Hepatocyte (in vitro differentiated cells): Measurements from ENCODE around the gene RXRA. TPM values are rescaled to one million over a fixed set of nuclear protein-coding genes. Genes with fewer than 3 reads are reported as not detected.

Experiments
- DNase-seq: peaks from one replicate; pipeline ENCODE4 v3.0.0-alpha.2; 2016; ENCODE audit warnings: low spot score
- H2AFZ ChIP-seq: fragments of 200-600 bp; sonication (generic); 2 replicates; pipeline ENCODE4 v1.6.0; 2016; ENCODE audit warnings: antibody characterized with exemption, mild to moderate bottlenecking
- H3K27ac ChIP-seq: fragments of 200-600 bp; sonication (generic); 2 replicates; pipeline ENCODE4 v1.5.1; 2016; ENCODE audit warnings: mild to moderate bottlenecking
- H3K27me3 ChIP-seq: fragments of 200-600 bp; sonication (generic); 2 replicates; pipeline ENCODE4 v1.6.1; 2016
- H3K36me3 ChIP-seq: fragments of 200-600 bp; sonication (generic); replicated peaks from 2 replicates; pipeline ENCODE4 v1.5.1; 2016; ENCODE audit warnings: low read depth; ENCODE audit not compliant: insufficient read depth
- H3K4me1 ChIP-seq: fragments of 200-600 bp; sonication (generic); 2 replicates; pipeline ENCODE4 v1.5.1; 2016; ENCODE audit warnings: mild to moderate bottlenecking, moderate library complexity; ENCODE audit not compliant: insufficient read depth
- H3K4me2 ChIP-seq: fragments of 200-600 bp; sonication (generic); 2 replicates; pipeline ENCODE4 v1.6.0; 2016
- H3K4me3 ChIP-seq: fragments of 200-600 bp; sonication (generic); 2 replicates; pipeline ENCODE4 v1.5.1; 2016; ENCODE audit warnings: mild to moderate bottlenecking
- H3K79me2 ChIP-seq: fragments of 200-600 bp; sonication (generic); 2 replicates; pipeline ENCODE4 v1.6.0; 2017; ENCODE audit warnings: mild to moderate bottlenecking
- H3K9me2 ChIP-seq: fragments of 200-600 bp; sonication (generic); replicated peaks from 2 replicates; pipeline ENCODE4 v1.6.0; 2017; ENCODE audit warnings: mild to moderate bottlenecking; ENCODE audit not compliant: insufficient read depth
- H3K9me3 ChIP-seq: fragments of 200-600 bp; sonication (generic); 2 replicates; pipeline ENCODE4 v1.5.1; 2016; ENCODE audit warnings: low read depth, mild to moderate bottlenecking
- H4K20me1 ChIP-seq: fragments of 200-600 bp; sonication (generic); 2 replicates; pipeline ENCODE4 v1.6.0; 2016; ENCODE audit warnings: mild to moderate bottlenecking; ENCODE audit not compliant: insufficient read depth, poor library complexity, severe bottlenecking
- EZH2 ChIP-seq: fragments of 200-600 bp; sonication (generic); IDR thresholded peaks from 2 replicates; pipeline ENCODE4 v1.6.1; 2016; ENCODE audit warnings: antibody characterized with exemption, mild to moderate bottlenecking, borderline replicate concordance
- EZH2phosphoT487 ChIP-seq: fragments of 200-600 bp; sonication (generic); IDR thresholded peaks from one replicate; pipeline ENCODE4 v1.6.1; 2018; ENCODE audit warnings: antibody characterized with exemption, mild to moderate bottlenecking, low read depth, moderate library complexity; ENCODE audit not compliant: unreplicated experiment, severe bottlenecking
- WGBS: methylation state at CpG from one replicate; pipeline ENCODE4 v1.1.6; 2016; ENCODE audit warnings: low lambda C conversion rate; ENCODE audit errors: missing lambda C conversion rate; 5-methylcytosine and 5-hydroxymethylcytosine counted together
- polyA plus RNA-seq: library from polyadenylated mRNA; unstranded; fragments of >200 nt; fragmentation: Nextera tagmentation; extraction: Ambion mirVana; gene quantifications from 2 replicates; pipeline ENCODE4 v1.2.1, GENCODE V29; 2016
- total RNA-seq: library from RNA; depleted of rRNA; stranded (reverse); fragments of >200 nt; gene quantifications from 2 replicates; pipeline ENCODE4 v1.2.3, GENCODE V29; 2014
- TF ChIP-seq, protein P1 (sequence below): fragments of 200-600 bp; sonication (generic); IDR thresholded peaks from 2 replicates; pipeline ENCODE4 v1.5.1; 2016; ENCODE audit warnings: antibody characterized with exemption, mild to moderate bottlenecking; ENCODE audit not compliant: poor library complexity

RXRA gene
- total and polyA plus RNA-seq, 2 experiments from 2014 or later: 35.9 to 41.6 TPM

DNA sequence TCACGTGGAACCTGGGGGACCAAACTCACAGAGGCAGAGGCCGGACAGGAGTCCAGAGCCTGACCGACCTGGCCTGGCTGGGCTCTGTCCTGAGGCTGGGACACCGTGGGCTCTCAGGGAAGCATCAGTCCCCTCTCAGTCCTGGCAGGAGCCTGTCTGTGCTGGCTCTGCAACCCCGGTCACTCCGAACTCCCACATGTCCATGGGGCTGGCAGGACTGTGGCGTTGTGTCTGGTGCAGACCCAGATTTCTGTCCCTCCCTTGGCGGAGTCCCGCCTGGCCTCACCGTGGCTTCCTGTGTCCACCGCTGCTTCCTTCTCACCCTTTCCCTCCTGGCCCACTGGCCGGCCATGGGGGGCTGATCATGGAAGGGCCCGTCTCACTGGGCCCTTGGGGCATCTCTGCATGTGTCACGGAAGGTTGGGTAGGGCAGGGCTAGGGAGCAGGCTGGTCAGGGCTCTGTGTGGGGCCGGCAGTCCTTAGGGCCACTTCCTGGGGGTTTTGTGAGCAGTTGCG is 68.8 kb downstream of the RXRA start:
- no peaks in the 10 kb centered on the region for H3K4me1 ChIP-seq
- no peaks in the 10 kb centered on the region for H3K9me2 ChIP-seq
- H3K79me2 ChIP-seq: peaks cover 100% of the 10 kb centered on the region
- H3K9me3 ChIP-seq: no peaks in the 10 kb centered on the region
- H3K4me3 ChIP-seq: no peak overlapping the region
- no peak overlapping the region for H3K4me2 ChIP-seq
- H3K36me3 ChIP-seq: no peaks in the 10 kb centered on the region
- peaks cover 100% of the 10 kb centered on the region for H4K20me1 ChIP-seq
- WGBS: 93% methylated on average over 16 of the region's 16 CpGs
- no peak for DNase-seq
- no peaks in the 10 kb centered on the region for H3K27me3 ChIP-seq
- H3K27ac ChIP-seq: no peak overlapping the region
- H2AFZ ChIP-seq: no peak overlapping the region
- TF ChIP-seq EZH2phosphoT487 (no peak), EZH2 (no peak)
- TF ChIP-seq, protein P1, sequence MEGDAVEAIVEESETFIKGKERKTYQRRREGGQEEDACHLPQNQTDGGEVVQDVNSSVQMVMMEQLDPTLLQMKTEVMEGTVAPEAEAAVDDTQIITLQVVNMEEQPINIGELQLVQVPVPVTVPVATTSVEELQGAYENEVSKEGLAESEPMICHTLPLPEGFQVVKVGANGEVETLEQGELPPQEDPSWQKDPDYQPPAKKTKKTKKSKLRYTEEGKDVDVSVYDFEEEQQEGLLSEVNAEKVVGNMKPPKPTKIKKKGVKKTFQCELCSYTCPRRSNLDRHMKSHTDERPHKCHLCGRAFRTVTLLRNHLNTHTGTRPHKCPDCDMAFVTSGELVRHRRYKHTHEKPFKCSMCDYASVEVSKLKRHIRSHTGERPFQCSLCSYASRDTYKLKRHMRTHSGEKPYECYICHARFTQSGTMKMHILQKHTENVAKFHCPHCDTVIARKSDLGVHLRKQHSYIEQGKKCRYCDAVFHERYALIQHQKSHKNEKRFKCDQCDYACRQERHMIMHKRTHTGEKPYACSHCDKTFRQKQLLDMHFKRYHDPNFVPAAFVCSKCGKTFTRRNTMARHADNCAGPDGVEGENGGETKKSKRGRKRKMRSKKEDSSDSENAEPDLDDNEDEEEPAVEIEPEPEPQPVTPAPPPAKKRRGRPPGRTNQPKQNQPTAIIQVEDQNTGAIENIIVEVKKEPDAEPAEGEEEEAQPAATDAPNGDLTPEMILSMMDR: no peak

GRCh38 chr9:134395737-134396257 is 69.5 kb downstream of the RXRA start:
- H3K27me3 ChIP-seq: no peaks in the 10 kb centered on the region
- H3K4me3 ChIP-seq: no peak overlapping the region
- H3K27ac ChIP-seq: no peak overlapping the region
- no peak overlapping the region for H2AFZ ChIP-seq
- no peaks in the 10 kb centered on the region for H3K9me2 ChIP-seq
- 87% methylated on average over 9 of the region's 12 CpGs for WGBS
- no peak for TF ChIP-seq EZH2
- TF ChIP-seq, protein P1: no peak
- TF ChIP-seq EZH2phosphoT487: no peak
- H3K9me3 ChIP-seq: no peaks in the 10 kb centered on the region
- H3K4me1 ChIP-seq: no peaks in the 10 kb centered on the region
- no peak overlapping the region for H3K4me2 ChIP-seq
- H3K79me2 ChIP-seq: peaks cover 100% of the 10 kb centered on the region
- no peaks in the 10 kb centered on the region for H3K36me3 ChIP-seq
- peaks cover 100% of the 10 kb centered on the region for H4K20me1 ChIP-seq
- DNase-seq: no peak

DNA sequence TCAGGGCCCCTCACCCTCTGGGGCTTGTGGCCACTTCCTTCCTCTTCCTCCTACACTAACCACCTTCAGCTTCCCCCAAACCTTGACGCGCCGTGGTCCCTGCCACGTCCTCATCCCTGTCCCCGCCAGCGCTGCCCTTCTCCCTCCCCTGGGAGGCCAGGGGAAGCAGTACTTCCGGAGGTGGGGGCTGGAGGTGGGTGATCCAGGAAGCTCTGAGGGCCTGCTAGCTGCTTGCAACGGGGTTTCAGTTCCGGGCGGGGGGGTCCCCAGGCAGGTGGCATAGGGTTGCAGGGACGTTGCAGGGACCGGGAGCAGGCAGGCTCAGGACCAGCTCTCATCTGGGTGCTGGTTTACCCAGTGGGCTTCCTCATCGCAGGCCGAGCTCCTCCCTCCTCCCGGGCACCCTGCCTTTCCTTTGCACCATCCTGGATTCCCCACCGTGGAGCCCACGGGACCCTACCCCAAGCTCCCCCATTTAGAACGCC is 70.0 kb downstream of the RXRA start:
- DNase-seq: no peak
- H3K4me2 ChIP-seq: no peak overlapping the region
- H3K9me2 ChIP-seq: no peaks in the 10 kb centered on the region
- WGBS: 86% methylated on average over 16 of the region's 18 CpGs
- H3K9me3 ChIP-seq: no peaks in the 10 kb centered on the region
- no peak overlapping the region for H3K4me3 ChIP-seq
- H3K36me3 ChIP-seq: no peaks in the 10 kb centered on the region
- peaks cover 100% of the 10 kb centered on the region for H4K20me1 ChIP-seq
- peaks cover 100% of the 10 kb centered on the region for H3K79me2 ChIP-seq
- H3K4me1 ChIP-seq: no peaks in the 10 kb centered on the region
- H3K27me3 ChIP-seq: no peaks in the 10 kb centered on the region
- no peak overlapping the region for H3K27ac ChIP-seq
- TF ChIP-seq EZH2 (no peak), EZH2phosphoT487 (no peak)
- TF ChIP-seq, protein P1: no peak
- H2AFZ ChIP-seq: no peak overlapping the region
